DLD1 (cell line): ENCODE data around the gene CDH13.

ENCODE experiments used
- in situ Hi-C: cut with HindIII; loops from 2 replicates; pipeline ENCODE4 v1.10.0; 2017; ENCODE audit warnings: low sequenced_read_pairs

The CDH13 gene

DNA sequence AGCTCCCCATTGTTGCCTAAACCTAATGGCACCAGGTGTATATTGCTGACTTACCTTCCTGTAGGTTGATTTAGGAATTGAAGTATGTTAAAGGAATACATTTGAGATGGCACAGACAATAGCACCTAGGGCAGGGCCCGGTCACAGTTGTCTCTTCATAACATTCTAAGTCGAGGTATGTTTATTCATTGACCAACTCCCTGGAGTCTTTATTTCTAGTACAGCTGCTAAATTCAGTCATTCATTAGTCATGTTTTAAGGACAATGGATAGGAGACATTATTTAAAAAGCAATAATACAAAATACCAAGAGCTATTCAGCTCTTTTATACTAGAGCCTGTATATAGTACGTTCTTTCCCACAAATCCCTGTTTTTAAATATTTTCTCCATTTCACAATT lies 811.6 kb downstream of the CDH13 start:
- in situ Hi-C loops: no loop called here

DNA sequence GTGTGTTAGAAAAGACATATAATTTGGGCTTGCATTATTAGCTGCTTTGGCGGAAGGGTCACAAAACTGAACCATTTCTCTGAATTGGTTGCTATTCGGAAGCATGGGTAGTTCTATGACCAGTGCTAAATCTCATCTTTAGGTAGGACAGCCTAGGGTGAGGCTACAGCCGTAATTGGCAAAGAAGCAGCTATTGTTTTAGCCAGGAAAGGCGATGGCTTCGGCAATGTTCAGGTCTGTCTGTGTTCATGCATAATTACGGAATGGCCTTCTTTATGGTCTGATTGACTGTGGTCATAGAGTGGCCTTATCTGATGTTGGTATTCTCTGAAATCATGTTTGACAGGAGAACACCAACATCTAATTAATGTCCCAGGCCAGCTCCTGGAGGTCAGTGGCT lies 812.6 kb downstream of the CDH13 start:
- in situ Hi-C loops: no loop called here

DNA sequence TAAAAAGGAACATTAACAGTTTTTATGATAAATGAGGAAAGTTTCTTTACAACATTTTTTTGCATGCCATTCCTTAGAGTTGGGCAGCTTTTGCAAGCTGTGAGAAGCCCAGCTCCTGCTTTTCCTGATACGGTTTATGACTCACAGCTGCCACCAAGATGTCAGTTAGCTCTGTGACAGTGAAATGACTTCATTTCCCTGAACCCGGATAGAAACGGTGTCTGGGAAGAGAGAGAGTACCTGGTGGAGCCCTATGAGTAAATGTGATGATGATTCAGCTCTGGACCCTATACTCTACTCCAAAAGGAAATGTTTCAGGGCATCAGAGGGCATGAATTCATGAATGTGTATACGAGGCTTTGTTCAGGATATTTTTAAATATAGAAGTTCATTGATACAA lies 814.7 kb downstream of the CDH13 start:
- in situ Hi-C loops: no loop called here

DNA sequence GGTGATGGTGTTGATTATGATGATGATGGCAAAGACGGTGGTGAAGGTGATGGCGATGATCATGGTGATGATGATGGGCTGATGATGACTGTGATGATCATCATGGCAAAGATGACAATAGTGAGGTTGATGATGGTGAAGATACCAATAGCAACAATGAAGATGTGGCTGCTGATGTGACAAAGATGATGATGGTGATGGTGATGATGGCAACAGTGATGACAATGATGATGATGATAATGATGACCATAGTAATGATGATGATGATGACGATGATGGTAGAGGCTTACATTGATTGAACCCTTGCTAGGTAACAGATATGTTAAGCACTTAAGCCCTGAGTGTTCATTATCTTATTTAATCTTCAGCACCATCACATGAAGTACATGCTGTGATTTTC lies 817.2 kb downstream of the CDH13 start:
- in situ Hi-C loops: no loop called here

DNA sequence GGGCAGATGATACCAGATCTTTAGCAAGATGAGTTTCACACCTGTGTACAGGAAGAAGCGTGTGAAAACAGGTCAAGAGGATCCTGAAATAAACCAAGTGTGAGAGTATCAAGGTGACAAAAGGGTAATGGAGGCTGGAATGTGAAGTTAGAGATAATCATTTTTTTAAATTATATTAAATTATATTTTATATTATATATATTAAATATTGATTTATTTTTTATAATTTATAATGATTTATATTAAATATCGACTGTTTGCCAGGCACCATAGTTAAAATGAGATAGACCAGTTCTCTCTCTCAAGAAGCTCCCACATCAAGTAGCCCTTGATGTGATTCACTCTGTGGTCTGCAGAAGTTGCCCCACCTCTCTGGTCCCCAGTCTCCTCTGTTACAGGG lies 820.8 kb downstream of the CDH13 start:
- in situ Hi-C loops: no loop called here

DNA sequence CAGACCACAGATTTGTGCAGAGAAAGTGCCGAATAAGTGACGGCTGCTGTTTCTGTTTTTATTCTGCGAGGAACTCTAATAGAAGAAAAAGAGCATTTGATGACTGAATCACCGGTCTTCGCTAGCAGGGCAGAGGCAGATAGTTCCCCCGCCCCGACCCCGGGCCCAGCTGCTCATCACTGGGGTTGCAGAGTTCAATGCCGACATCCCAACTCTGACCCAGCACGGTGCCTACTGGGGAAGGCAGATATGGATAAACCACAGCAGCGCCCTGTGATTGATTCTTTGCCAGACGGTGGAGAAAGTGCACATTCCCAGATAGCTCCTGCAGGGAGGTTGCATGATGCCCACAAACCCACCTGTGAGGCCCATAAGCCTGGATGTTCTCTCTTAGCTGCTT lies 823.1 kb downstream of the CDH13 start:
- in situ Hi-C loops: no loop called here

DNA sequence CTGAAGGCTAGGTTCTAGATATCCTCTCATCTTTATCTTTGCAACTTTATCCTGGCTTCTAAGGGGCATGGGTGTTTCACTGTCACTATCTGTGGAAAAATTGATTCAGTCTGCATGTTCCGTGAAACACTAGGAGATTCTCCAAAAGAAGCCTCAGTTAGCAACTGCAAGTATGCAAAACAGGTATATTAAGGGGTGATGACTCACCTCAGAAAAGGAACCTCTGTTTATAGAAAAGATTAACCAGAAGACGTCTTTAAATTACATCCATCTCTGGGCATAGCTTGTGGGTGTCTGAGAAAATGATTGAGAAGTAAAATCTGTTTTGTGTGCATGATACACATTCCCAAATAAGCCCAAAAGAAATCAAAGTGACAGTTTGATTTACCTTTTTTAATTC lies 827.2 kb downstream of the CDH13 start:
- in situ Hi-C loops: no loop called here

DNA sequence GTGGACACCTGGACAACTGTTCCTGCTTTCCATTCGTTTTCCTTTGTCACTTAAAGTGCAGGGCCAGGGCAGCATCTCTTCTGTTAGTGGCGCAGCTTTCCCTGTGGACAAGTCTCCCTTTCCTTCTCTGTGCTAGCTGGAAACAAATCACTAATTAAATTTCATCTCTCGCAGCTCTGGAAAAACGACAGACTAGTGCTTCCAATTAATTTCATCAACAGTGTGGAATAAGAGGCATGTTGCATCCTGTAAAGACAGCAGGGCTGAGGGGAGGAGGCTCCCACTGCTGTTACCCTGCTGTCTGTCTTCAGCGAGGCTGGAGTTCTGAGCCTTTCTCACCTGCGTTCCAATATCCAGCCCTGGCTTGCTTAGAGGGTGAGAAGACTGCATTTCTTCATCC lies 828.9 kb downstream of the CDH13 start:
- in situ Hi-C loops: no loop called here

DNA sequence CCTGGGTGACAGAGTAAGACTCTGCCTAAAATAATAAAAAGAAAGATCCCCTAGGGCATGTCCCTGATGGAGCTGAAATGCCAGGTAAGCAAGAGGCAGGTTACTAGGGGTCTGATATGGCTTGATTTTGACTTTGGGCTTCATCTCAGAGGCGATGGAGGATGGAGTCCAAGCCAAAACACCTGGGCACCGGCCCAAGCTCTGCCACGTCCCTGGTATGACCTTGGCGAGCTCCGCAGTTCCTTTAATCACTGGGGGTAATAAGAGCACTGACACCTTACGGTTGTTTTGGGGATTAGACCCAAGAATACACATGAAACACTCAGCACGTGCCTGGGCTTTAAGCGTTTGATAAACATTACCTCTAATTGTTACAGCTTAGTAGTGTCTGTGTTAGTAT lies 830.2 kb downstream of the CDH13 start:
- in situ Hi-C loops: no loop called here

DNA sequence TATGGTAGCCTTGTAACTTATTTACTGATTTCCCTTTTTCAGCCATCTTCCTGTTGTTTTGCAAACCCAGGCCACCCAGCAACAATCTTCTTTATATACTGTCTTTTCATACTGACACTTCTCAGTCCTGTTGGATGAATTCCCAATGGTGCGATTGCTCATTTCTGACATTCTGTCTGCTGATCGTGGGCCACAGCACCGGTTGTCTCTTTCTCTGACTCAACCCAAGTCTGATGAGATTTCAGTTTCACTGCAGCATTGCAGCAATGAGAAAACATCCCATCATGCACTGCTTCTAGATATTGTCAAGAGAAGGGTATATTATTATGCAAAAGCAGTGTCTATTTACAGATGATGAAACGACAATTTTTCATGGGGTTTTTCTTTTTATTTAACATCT lies 831.8 kb downstream of the CDH13 start:
- in situ Hi-C loops: no loop called here

DNA sequence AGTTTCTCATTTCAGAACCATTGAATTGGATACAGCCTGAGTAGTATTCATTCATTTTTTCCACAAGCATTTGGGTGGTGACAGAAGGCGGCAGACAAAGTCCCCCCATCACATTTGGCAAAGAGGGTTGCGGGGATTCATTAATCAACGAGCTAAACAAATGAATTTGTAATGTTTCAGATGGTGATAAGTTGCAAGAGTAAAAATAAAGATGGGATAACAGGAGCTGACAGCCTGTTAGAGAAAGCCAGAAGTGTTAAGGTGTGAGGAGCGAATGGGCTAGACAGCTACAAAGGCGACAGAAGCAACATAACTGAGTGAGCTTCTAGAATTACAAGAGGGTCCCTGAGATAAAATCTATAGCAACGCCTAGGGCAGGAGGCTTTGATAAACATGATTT lies 838.2 kb downstream of the CDH13 start:
- in situ Hi-C loops: no loop called here

DNA sequence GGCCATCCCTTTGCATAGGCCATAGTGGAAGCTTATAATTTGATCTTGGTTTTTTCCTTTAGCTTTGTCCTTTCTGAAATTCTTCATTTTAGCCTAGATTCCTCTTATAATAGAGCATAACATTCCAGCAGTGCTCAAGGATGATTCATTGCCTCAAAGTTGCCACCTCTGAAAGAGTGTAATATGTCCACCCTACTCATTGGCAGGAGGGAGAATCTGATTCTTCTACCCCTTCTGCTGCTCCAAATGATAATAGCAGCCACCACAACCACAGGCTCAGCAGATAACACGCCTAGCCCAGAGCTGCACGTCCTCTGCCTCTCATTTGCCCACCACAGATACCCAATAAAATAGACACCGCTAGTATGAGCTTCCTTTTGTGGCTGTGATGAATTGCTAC lies 843.6 kb downstream of the CDH13 start:
- in situ Hi-C loops: no loop called here

DNA sequence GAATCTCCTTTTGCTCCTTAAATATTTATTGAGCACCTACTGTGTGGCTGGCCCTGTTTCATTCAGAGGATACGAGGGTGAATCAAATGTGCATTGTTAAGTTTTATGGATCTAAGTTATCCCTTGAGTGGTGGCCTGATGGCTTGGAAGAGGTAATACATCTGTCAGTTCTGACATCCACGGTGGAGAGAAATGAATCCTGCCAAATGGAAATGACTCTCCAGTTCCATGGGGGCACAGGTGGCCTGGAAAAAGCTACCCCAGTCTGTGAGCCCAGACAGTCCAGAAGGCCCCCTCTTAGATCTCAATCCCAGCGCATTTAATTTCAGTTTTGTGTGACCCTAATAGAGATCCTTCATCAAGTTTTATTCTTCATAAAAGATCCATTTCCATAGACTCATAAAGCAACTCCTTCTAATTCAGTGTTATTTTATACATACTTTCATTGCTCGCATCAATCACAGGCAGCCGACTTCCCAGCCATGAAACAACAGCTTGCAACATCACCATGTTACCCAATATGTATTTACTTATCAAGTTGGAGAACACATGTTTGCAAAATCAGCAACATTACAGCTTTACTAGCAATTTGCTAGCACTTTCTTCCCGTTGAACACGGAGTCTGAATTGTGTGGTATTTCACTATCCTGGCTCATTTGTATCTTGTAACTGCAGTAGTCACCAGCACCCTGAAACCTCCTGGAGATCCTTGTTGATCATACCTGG lies 846.2 kb downstream of the CDH13 start:
- in situ Hi-C loops: no loop called here

DNA sequence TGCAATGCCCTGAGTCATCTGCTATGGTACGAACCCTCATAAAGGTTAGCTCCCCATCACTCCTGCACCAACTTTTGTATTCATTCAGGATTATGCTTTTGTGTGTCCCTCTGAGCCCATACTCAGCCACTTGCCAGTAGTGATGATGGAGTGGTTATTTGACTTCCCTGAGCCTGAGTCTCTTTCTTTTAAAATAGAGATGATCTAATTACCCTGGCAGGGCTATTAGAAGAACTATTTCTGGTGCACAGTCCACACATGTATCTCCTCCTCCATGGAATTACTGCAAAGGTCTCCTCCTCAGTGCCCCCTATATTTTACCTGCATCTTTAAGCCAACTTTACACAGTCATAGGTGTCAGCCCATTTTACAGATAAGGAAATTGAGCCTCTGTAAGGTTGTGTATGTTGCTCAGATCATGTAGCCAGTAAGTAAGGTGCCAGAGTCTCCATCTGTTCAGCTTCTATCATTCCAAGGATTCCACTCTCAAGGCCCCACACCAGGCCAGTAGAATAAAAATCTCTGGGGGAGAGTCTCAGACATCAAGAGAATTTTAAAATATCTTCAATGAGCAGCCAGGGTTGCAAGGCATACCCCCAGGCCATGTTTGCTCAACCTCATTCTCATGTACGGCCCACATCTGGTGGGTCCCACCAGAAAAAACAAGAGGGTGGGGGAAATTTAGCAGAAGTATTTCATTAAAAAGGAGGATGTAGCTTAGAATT lies 847.3 kb downstream of the CDH13 start:
- in situ Hi-C loops: no loop called here

DNA sequence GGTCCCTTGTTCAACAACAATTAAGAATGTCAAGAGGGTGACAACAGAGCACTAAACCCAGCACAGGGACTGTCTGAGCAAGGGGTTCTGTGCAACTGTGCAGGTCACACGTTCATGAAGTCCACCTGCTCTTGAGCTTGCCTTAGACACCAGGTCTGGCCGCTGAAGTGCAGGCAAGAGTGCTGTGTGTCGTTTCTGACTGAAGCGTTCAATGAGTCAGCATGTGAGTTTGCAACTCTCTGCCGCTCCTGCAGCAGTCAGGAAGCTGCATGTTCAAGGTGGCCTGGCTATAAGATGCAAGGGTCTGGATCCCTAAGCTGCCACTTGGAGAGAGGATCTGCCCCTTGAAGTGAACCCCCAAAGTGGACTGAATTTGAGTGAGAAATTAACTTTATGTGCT lies 848.3 kb downstream of the CDH13 start:
- in situ Hi-C loops: no loop called here

DNA sequence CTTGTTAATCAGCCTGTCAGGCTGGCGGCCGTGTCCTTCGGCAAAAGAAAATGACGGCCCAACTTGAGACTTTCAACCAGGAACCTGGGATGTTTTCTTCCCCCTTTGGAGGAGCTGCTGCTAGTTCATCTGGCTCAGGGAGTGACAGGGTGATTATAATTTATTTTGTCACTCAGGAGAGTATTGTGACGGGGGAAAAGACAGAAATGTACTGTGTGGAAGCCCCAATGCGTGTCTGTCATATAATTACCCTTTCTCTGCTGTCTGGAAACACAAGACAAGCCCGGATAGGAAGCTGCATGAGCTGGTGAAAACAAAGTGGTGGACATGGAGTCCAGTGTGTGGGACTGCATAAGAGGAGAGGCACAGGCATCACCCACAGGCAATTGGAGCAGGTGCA lies 854.8 kb downstream of the CDH13 start:
- in situ Hi-C loops: no loop called here

DNA sequence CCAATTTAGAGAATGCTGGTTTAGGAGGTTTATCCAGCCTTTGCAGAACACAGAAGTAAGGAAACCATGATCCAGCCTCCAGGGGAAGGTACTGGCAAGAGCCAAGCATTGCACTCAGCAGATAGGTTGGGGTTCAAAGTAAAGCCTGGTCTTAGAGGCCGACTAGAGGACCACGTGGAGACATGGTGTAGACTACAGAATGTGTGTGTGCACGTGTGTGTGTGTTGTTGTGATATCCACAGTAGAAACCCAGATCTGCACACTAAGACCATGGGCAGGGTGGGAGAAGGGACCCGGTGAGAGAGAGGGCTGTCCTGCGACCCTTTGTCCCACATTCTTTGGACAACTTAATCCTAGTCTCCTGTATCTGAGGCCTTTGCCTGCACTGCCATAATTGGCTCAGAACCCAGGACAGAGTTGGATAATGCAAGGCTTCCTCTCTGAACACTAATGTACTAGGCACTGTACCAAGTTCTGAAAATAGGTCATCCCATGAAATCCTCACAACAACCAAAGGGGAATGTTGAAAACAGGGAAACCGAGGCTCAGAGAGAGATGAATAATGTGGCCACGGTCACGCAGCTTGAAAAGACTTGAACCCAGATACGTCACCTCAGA lies 855.9 kb downstream of the CDH13 start:
- in situ Hi-C loops: no loop called here

DNA sequence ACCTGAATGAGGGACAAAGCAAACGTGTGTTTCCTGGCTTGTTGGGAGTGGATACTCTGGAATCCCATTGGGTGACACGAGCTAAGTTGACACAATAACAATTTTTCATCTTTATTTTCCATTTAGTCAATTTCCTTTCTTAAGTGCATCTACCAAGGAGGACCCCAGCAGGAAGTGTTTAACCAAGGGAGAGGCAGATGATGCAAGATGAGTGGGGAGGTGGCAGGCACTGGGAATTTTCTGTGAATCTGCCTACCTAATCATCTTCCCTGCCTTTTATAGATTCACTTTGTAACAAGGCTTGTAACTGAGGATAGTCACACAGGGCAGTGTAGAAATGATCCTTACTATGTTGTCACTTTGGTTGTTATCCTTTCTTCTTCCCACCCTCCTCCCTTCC lies 863.3 kb downstream of the CDH13 start:
- in situ Hi-C loops: no loop called here

DNA sequence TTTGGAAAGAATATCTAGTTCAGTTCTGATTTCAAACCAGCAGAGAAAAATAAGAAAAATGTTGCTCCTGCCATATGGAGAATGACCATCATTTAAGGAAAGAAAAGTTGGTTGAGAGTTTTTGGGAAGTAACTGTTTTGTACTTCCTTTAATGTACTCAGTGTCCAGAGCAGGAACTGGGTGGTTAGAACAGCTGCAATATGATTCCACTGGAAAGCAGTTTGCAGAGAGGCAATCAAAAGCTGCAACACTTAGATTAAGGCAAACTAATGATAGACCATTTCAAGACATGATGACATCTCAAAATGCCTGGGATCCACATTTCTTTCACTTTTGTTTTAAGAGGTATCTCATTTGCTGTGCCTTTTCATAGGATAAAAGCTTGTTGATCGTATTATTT lies 867.7 kb downstream of the CDH13 start:
- in situ Hi-C loops: no loop called here

DNA sequence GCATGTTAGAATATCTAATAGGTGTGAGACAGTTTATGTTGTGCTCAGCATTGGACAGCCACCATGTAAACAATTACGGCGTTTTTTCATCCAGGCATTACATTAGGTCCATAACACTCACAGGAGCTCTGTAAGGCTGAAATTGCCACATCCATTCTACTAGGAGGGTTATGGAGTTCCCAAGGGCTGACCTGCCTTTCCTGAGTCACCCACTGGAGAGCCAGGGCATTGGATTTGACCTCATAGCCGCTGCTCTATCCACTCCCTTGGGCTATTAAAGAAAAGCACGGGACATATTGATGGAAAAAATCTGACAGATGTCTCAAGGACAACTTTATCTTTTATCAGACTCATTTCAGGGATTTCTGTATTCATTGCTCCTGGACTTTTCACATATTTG lies 874.7 kb downstream of the CDH13 start:
- in situ Hi-C loops: no loop called here

DNA sequence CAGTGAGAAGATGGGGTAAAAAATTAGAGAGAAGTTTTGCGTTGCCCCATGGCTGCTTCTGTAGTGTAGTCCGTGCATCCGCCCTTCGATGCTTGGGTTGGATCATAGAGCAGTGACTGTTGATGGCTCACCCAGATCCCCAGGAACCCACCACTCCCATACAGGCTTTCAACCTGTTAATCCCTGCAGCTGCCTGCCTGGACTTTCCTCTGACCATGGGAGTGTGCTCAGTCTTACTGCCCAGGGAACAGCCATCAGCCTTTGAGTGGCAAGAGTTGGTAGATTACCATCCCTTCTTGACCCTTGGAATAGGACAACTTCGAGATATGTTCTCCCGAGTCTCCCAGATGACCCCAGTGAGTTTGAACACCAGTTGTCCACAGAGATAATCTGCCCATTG lies 881.5 kb downstream of the CDH13 start:
- in situ Hi-C loops: no loop called here

DNA sequence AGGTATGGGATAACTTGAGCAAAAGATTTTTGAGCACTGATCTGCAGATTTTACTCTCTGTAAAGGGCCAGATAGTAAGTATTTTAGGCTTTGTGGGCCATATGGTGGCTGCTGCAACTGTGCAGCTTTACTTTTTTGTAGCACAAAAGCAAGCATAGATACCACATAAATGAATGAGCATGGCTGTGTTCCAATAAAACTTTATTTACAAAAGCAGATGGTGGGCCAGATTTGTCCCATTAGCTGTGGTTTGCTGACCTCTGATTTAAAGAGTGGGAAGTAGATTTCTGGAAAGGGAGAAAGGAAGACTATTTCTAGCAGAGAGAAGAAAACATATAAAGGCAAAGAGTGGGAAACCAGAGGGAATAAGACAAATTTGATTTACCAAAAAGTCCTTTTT lies 882.5 kb downstream of the CDH13 start:
- in situ Hi-C loops: no loop called here
